ENCODE measurements around the gene CCNY.
A peak's percentile ranks its signal among the peaks of the same experiment; 100 is the strongest.

The CCNY gene

DNA sequence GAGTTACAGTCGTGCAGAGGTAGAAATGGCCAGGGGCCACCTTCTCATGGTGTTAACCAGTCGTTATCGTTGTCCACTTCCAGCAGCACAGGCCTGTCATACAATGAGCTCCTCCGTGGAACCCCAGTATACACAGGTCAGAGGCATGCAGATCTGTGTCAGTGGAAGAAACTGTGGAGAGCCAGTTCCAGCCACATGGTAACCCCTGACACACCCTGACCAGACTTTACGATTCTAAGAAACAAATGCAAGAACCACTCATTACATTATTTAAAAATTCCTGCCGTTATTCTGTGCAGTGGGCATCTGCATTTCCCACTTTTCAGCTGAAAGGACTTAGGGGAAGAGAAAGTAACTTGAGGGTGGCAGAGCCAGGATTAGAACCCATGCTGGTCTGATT lies 245.3 kb downstream of the CCNY start:
- no peak for DNase-seq (ENCODE audit: low read depth in 2 of 2)

DNA sequence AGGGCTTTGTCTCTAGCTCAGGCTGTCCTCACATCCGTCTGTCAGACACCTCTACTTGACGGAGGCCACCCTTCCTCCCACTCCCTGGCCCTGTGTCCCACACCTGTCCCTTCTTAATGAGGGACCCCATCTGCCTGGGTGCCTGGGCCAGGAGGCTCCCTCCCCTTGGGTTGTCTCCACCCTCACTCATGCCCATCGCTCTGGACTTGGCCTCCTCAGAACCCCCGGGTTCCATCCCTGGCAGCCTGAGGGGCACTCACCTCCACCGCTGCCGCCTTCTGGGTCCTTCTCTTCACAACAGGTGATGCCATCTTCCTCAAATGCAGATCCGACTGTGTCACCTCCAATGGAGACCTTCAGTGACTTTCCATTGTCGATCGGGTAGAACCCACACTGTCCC lies 248.6 kb downstream of the CCNY start:
- no peak for DNase-seq (ENCODE audit: low read depth in 2 of 2)

DNA sequence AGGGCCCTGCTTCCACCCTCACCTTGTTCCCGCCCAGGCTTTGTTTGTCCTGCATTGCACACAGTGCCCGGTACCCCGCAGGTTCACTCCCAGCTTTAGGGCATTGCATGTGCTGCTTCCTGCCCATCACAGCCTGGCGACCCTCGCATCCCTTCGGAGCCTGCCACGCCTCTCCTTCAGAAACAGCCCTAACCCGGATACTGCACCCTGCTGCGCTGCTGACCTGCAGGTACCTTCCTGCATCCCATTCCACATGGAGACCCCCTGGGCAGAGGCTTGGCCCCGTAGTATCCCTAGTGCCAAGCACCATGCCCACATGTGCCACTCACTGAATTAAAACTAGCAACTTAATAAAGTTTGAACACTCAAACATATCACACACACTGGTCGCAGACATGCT lies 249.0 kb downstream of the CCNY start:
- DNase-seq (ENCODE audit: low read depth in 2 of 2), result no peak

DNA sequence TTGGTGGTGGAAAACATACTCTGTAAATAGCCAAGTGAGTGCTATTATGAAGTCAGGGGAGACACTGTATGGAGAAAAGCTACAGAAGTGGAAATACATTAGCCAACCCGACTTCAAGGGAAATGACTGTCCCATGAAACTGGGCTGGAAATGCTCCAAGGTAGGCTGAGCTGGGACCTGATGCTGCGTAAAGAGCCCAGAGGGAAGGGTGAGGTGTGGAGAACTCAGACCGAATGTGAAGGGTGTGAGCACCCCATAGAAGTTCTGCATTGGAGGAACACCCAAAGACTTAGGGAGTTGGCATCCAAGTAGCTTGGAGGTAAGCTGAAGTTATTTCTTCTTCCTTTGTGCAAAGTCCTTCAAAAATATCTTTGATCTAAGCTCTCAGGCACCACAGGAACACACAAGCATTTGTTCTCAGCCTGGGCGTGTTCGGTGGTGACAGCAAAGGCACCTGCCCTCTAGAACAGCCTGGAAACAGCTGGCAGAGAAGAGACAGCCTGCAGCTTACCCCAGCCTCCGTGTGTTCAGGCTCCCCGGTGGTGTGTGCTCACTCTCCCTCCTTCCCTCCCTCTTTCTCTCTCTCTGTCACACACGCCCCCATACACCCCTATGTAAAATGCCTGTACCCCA lies 249.7 kb downstream of the CCNY start:
- DNase-seq (ENCODE audit: low read depth in 2 of 2), result no peak

DNA sequence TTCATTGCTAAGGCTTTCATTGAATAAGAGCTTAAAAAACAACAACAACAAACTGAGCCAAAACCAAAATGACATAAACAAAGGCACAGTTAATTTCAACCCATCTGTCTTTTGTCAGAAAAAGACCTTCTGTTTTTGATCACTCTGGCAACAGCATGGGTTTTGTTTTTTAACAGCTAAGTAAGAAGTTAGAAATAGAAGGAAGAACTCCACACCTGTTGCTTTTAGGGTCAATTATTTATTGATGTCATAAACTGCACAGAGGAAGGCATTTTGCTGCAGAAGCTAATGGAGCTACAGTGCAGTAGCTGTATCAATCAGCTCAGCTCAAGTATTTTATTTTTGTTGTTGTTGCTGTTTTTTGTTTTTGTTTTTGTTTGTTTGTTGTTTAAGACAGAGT lies 252.5 kb downstream of the CCNY start:
- DNase-seq (ENCODE audit: low read depth in 2 of 2), result no peak

DNA sequence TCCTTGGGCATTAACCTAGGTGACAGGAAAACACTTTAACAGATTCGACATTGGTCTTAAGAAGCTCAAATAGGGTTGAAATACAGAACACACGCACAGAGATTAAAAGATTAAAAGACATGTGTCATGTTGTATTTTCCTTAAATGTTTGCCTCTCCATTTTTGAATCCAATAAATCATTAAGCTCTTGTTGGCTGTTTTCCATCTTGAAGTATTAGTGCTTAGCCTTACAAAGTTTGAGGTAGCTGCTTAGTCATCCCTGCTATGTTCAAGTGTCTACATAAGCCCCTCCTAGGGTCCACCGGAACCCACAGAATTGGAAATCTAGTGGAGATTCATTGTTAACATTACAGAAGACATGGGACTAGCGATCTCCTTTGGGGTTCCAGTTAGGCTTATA lies 256.1 kb downstream of the CCNY start:
- DNase-seq (ENCODE audit: low read depth in 2 of 2), result no peak

DNA sequence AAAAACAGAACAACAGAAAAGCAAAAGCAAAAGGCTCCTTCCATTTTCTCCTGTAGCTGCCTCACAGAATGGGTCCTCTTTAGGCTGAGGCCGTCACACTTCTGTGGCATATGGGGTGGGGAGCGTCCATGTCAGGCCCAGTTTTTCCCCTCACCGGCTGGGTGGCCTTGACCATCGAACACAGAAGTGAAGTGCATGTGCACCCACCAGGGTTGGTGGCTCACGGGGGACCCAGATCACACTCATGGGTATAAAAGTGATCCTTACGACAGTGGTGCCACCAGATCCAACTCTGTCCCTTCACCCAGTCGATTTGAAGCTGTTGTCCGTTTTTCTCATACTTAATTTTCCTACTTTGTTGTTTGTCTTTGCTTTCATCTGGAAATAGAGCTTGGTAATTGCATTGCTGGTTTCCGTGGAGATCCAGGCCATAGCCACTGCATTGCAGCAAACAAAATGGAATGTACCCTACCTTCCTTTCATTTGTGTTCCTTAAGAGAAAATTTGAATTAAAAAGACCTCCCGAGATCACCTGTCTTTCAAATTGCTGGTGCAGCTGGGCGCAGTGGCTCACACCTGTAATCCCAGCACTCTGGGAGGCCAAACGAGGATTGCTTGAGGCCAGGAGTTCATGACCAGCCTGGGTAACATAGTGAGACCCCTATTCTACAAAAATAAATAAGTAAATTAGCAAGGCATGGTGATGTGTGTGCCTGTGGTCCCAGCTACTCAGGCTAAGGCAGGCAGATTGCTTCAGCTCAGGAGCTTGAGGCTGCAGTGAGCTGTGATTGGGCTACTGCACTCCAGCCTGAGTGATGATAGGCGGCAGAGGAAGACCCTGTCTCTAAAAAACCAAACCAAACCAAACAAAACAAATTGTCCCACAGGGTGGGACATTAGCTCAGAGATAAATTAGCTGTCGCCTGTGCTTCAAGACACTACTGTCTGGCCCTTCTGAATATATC lies 258.1 kb downstream of the CCNY start:
- DNase-seq (ENCODE audit: low read depth in 2 of 2), result no peak

DNA sequence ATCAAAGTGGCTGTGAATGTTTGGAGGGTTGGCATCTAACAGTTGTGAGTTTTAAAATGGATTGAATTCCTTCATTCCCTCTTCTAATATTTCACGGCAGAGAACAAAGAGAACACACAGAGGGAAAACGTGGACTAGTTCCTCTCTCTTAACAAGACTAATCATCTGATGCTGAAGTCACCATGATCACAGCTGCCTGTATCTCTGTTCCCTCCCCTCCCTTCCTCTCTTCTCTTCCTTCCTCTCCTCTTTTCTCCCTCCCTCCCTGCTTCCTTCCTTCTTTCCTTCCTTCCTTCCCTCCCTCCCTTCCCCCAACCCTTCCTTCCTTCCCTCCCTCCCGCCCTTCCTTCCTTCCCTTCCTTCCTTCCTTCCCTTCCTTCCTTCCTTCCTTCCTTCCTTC lies 258.8 kb downstream of the CCNY start:
- DNase-seq (ENCODE audit: low read depth in 2 of 2), result no peak

DNA sequence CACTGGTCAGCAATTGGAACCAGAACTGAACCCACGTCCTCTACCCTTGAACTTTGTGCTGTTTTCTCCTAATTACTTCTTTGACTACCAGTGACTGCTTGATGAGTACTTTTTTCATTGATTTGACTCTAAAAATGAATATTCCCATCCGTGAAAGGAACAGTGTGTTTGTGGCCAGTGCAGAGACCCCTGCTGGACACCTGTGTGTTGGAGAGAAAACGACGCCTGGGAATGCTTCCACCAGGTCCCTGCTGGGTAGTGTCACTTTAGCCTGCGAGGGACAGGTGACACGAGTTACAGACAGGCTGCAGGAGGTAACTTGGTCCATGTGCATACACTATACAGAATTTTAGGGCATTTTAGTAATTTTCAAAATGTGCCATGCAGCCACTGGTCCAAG lies 262.1 kb downstream of the CCNY start:
- DNase-seq (ENCODE audit: low read depth in 2 of 2), result no peak

DNA sequence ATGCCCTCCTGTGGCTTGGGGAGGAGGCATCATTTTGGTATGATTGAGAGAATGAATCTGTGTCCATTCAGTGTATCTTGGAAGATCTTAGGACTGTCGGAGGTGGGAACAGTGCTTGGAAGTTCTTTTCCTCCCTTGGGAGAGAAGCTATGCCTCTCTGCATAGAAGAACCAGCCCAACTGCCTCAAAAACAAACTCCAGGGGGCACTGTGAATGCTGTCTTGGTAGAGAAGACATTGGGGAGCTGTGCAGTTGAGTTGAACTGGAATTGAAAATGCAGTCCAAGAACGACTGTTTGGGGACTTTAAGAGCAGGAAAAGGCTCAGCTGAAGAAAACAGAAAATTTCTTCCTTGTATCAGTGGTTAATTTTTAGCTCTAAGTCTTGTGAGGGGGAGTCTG lies 263.9 kb downstream of the CCNY start:
- DNase-seq (ENCODE audit: low read depth in 2 of 2), result no peak

DNA sequence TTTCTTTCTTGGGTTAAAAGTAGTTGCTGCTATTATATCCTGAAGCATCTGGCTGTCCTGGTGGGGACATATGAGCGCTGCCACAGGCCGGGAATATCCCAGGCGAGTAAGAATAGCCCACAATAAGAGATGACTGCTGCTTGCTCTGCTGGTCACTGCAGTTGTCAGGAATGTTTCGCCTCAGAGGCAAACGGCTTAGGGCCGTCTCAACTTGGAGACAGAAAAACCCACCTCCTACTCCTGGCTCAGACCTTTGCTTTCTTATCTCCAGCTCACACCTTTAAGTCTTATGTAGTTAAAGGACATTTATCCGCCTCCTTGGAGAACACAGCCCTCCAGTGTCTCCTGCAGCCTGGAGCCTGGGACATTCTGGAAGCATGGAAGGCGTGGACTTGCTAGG lies 268.9 kb downstream of the CCNY start, which contains the start of gene GJD4:
Gene GJD4, plus strand, starts transcription at position 151 of the 400 bp plus-strand sequence. Its CDS starts 227 bp downstream, at position 378.
- no peak for DNase-seq (ENCODE audit: low read depth in 2 of 2)

DNA sequence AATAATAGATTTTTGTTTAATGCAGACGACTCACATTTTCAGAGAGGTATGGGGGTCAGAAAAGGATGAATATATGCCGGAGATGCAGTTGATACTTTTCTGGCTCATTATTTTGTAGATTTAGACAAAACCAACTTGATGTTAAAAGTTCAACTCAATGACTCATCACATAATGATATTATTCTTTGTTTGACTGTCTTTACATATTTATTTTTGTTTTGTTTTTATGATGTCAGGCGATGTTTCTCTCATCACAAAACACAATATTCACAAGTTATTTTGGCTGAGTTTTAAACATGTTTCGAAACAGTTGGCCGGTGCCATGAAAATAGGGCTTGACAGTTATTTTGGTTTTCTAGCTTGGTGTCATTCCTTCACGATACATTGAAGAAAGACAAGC lies 270.1 kb downstream of the CCNY start:
- DNase-seq (ENCODE audit: low read depth in 2 of 2), result no peak

DNA sequence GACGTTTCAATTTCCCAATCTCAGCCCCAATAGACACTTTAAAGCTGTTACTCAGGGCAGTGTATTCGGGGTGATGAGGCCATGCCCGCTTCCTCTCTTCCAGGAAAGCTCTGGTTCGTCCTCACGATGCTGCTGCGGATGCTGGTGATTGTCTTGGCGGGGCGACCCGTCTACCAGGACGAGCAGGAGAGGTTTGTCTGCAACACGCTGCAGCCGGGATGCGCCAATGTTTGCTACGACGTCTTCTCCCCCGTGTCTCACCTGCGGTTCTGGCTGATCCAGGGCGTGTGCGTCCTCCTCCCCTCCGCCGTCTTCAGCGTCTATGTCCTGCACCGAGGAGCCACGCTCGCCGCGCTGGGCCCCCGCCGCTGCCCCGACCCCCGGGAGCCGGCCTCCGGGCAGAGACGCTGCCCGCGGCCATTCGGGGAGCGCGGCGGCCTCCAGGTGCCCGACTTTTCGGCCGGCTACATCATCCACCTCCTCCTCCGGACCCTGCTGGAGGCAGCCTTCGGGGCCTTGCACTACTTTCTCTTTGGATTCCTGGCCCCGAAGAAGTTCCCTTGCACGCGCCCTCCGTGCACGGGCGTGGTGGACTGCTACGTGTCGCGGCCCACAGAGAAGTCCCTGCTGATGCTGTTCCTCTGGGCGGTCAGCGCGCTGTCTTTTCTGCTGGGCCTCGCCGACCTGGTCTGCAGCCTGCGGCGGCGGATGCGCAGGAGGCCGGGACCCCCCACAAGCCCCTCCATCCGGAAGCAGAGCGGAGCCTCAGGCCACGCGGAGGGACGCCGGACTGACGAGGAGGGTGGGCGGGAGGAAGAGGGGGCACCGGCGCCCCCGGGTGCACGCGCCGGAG lies 271.4 kb downstream of the CCNY start:
- peak; percentile 1 for DNase-seq (ENCODE audit: low read depth in 2 of 2)

DNA sequence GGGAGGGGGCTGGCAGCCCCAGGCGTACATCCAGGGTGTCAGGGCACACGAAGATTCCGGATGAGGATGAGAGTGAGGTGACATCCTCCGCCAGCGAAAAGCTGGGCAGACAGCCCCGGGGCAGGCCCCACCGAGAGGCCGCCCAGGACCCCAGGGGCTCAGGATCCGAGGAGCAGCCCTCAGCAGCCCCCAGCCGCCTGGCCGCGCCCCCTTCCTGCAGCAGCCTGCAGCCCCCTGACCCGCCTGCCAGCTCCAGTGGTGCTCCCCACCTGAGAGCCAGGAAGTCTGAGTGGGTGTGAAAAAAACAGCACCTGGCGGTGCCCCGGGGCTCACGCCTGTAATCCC lies 272.0 kb downstream of the CCNY start:
- DNase-seq (ENCODE audit: low read depth in 2 of 2), result no peak

DNA sequence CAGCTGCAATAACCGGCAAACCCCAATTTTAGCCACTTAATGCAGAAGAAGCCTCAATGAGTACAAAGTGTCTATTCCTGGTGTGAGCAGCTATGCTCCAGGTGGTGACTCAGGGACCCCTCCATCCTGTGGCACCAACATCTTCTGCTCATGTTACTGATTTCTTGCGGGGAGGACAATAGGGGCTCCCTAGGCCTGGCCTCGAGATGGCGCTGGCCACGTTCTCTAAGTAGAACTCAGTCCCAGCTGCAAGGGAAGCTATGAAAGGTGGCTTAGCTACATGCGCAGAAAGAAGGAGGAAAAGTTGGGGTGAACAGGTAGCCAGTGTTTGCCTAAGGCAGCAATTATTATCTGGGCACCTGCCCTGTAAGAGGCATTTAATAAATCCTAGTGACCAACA lies 275.4 kb downstream of the CCNY start:
- DNase-seq (ENCODE audit: low read depth in 2 of 2), result no peak

DNA sequence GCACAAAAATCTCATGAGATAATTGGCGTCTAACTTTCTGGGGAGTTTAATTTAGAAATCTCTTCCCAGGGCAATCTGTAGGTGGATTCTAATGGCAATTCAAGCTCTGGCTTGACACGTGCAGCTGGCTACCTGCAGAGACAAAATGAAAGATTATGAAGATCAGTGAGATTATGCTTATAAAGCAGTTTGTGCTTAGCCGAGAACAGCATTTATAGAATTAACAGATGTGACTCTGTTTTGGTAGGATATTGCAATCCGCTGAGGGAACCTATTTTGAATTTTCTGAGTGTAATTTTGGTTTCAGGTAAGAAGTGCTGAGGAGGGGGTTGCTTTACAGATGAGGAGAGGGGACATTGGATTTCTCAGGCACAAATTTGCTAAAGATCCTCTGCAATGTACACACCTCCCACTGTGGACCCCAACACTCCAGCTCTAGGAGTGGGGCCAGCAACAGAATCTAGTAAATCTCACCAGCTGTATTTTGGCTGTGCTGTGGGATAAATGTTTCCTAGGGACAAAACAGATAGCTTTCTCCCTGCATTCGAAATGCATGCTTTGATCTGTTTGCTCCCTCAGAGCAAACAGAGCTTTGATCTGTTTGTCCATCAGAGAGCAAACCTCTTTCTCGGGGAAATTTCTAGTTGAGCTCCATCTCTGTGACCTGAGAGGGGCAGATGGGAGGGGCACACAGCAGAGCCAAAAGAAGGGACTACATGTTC lies 276.2 kb downstream of the CCNY start:
- DNase-seq (ENCODE audit: low read depth in 2 of 2), result no peak

DNA sequence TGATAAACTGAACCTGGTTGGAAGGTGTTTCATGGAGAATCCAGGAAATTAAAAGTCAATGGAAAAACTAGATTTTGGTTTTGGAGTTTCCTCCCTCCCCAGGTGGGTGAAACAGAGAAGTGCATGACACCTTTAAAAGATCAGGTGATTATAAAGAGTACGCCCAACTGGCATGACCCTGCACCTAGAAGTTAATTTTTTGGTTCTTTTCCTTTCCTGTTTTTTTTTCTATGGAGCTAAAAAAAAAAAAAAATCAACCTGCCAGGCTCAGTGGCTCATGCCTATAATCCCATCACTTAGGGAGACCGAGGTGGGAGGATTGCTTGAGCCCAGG lies 276.8 kb downstream of the CCNY start:
- no peak for DNase-seq (ENCODE audit: low read depth in 2 of 2)

DNA sequence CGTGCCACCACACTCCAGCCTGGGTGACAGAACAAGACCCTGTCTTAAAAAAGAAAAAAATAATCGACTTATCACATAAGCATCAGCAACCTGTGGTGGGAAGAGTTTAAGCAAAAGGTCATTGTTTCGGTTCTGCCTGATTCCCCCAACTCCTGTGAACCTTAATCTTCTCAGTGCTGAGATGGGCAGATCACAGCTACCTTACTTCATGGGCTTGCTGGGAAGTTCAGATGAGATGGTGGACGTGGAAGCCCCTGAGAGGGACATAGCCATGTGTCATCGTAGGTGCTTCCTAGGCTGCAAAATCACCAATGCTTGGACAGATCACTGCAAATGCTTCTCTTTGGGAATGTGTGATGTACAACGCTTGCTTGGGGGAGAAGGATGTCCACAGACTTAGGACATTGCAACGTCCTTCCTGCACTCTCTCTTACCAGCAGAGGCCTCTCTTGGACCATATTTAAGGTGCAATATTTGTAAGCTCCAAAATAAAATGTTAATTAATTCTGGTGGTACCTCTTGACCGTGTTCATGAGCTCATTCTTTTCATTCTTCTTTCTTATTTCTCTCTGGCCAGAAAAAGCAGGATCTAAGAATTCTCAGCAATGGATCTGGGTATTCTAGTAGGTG lies 277.4 kb downstream of the CCNY start:
- DNase-seq (ENCODE audit: low read depth in 2 of 2), result no peak

DNA sequence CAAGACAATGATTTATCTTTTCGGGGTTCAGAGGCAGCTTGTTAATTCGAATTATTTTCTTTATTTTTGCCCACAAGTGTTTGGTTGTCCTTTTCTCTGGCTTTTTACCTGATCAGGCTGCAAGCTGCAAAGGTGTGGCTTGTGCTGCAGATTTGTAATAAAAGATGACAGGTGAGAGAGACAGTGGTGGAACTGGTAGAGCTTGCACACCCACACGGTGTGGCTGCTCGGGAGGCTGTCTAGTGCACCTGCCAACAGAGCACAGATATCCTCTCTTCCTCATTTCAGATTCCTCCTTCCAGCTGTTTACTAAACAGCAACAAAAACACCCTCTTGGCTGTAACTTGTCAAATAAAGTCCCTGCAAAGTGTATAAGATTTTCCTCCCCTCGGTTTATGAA lies 278.0 kb downstream of the CCNY start:
- no peak for DNase-seq (ENCODE audit: low read depth in 2 of 2)

All from stimulated activated CD4-positive, alpha-beta T cell treated with anti-CD3 and anti-CD28 coated beads, Interleukin-4, amount 100 ng/mL, for 48 hours (primary cell).